ENCODE results near the gene DNAJC3.

DNA sequence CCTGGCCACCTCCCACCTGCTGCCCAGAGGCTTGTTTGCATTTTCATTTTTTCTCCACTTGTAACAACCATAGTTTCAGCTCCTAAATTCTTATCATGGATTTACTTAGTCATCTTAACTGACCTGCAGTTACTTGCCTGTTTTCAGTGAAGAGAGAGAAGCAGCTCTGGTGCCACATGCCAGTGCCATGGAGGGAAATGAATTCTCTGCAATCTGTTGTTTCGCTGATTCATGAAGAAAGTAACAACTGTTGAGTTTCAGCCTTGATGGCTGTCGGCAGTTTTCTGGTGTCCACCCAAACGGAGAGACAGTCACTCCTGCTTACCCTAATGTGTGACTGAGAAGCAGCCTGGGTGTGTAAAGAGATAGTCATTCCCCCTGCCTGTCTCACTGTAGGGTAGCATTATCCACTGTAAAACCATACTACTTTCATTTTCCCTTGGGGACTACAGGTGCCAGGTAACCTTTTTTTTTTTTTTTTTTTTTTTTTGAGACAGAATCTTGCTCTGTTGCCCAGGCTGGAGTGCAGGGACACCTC is 116.1 kb downstream of the DNAJC3 start:
- TF ChIP-seq CTCF (conservative IDR thresholded peaks at IDR 0.05; ENCODE audit: low read length) (no peak), EZH2phosphoT487 (IDR thresholded peaks at IDR 0.05; ENCODE audit: borderline replicate concordance) (no peak)
